ENCODE results near the gene NPFF.
"Not testable (repeated sequence)": the region's sequence is repeated elsewhere in the genome, so short reads cannot be mapped to it uniquely, and the experiment has no call there.

The NPFF gene

GRCh38 chr12:53493610-53494391, 13.5 kb downstream of the NPFF start:
- no peak for DNase-seq

GRCh38 chr12:53492830-53493609, 14.3 kb downstream of the NPFF start:
- peak; percentile 81 for DNase-seq

- no peak for DNase-seq
Observed at GRCh38 chr12:53492188-53492587, 15.1 kb downstream of the NPFF start.

- no peak for DNase-seq
Observed at GRCh38 chr12:53489242-53489864, 17.9 kb downstream of the NPFF start.

GRCh38 chr12:53486736-53487487, 20.4 kb downstream of the NPFF start:
- no peak for DNase-seq

GRCh38 chr12:53485955-53486735, 21.1 kb downstream of the NPFF start:
- DNase-seq: no peak

- DNase-seq: no peak
Observed at GRCh38 chr12:53484686-53485575, 22.4 kb downstream of the NPFF start.

- no peak for DNase-seq
Observed at GRCh38 chr12:53483979-53484377, 23.3 kb downstream of the NPFF start.

- DNase-seq: no peak
Observed at GRCh38 chr12:53483225-53483978, 23.9 kb downstream of the NPFF start.

GRCh38 chr12:53482626-53483168, 24.6 kb downstream of the NPFF start:
- DNase-seq: no peak

GRCh38 chr12:53481939-53482586, 25.2 kb downstream of the NPFF start:
- no peak for DNase-seq

- DNase-seq: not testable (repeated sequence)
Observed at GRCh38 chr12:53481458-53481857, 25.8 kb downstream of the NPFF start.

- DNase-seq: no peak
Observed at GRCh38 chr12:53480491-53481442, 26.5 kb downstream of the NPFF start.

GRCh38 chr12:53479331-53479730, 28.0 kb downstream of the NPFF start:
- DNase-seq: no peak

GRCh38 chr12:53478865-53479264, 28.4 kb downstream of the NPFF start:
- no peak for DNase-seq

GRCh38 chr12:53476769-53477209, 30.5 kb downstream of the NPFF start:
- DNase-seq: no peak

GRCh38 chr12:53474819-53475218, 32.5 kb downstream of the NPFF start:
- no peak for DNase-seq

GRCh38 chr12:53474077-53474476, 33.2 kb downstream of the NPFF start:
- DNase-seq: no peak

Data from activated gamma-delta T cell treated with Interleukin-2 at 50 U/mL for 16 hours (primary cell).